Measurements from ENCODE around the gene KLHL29. TPM values are rescaled to one million over a fixed set of nuclear protein-coding genes. Genes with fewer than 3 reads are reported as not detected.

The KLHL29 gene
- total and polyA plus RNA-seq, 2 experiments from 2014 or later: 5.6 to 11.0 TPM

GRCh38 chr2:23589220-23589647 is 204.3 kb downstream of the KLHL29 start:
- Histone ChIP-seq H3K4me3 (no peak overlapping the region), H3K4me1 (ENCODE audit: low read depth) (peaks cover 4% of the 10 kb centered on the region), H3K9me3 (ENCODE audit: low read depth) (no peaks in the 10 kb centered on the region), H3K27ac (no peak overlapping the region), H3K36me3 (no peaks in the 10 kb centered on the region), H3K27me3 (no peaks in the 10 kb centered on the region)
- no peak for TF ChIP-seq CTCF (IDR thresholded peaks at IDR 0.05; ENCODE audit: low read depth, low read length)
- no peak for DNase-seq (ENCODE audit: low read depth in 1 of 2, low spot score in 1 of 2)

GRCh38 chr2:23589739-23590138 is 204.8 kb downstream of the KLHL29 start:
- Histone ChIP-seq H3K27ac (no peak overlapping the region), H3K27me3 (no peaks in the 10 kb centered on the region), H3K36me3 (no peaks in the 10 kb centered on the region), H3K4me3 (no peak overlapping the region), H3K9me3 (ENCODE audit: low read depth) (no peaks in the 10 kb centered on the region), H3K4me1 (ENCODE audit: low read depth) (peaks cover 4% of the 10 kb centered on the region)
- no peak for TF ChIP-seq CTCF (IDR thresholded peaks at IDR 0.05; ENCODE audit: low read depth, low read length)
- DNase-seq (ENCODE audit: low read depth in 1 of 2, low spot score in 1 of 2): peak in 1 of 2 donors; percentile 3

- Histone ChIP-seq H3K36me3 (no peaks in the 10 kb centered on the region), H3K9me3 (ENCODE audit: low read depth) (no peaks in the 10 kb centered on the region), H3K4me3 (no peak overlapping the region), H3K4me1 (ENCODE audit: low read depth) (peaks cover 4% of the 10 kb centered on the region), H3K27ac (no peak overlapping the region), H3K27me3 (no peaks in the 10 kb centered on the region)
- TF ChIP-seq CTCF (IDR thresholded peaks at IDR 0.05; ENCODE audit: low read depth, low read length): no peak
- DNase-seq (ENCODE audit: low read depth in 1 of 2, low spot score in 1 of 2): no peak
These were observed 205.4 kb downstream of the KLHL29 start for GRCh38 chr2:23590241-23590869.

GRCh38 chr2:23591111-23591510 is 206.1 kb downstream of the KLHL29 start:
- no peak overlapping the region for H3K27ac ChIP-seq

GRCh38 chr2:23592061-23592685 is 207.2 kb downstream of the KLHL29 start:
- H3K36me3 ChIP-seq: no peaks in the 10 kb centered on the region
- H3K4me3 ChIP-seq: no peak overlapping the region
- H3K4me1 ChIP-seq (ENCODE audit: low read depth): peaks cover 4% of the 10 kb centered on the region
- H3K27me3 ChIP-seq: no peaks in the 10 kb centered on the region
- DNase-seq (ENCODE audit: low read depth in 1 of 2, low spot score in 1 of 2): no peak
- TF ChIP-seq CTCF (IDR thresholded peaks at IDR 0.05; ENCODE audit: low read depth, low read length): no peak
- no peak overlapping the region for H3K27ac ChIP-seq
- no peaks in the 10 kb centered on the region for H3K9me3 ChIP-seq (ENCODE audit: low read depth)

More at GRCh38 chr2:23591111-23591510, 206.1 kb downstream of the KLHL29 start:
- H3K9me3 ChIP-seq (ENCODE audit: low read depth): no peaks in the 10 kb centered on the region
- no peak for TF ChIP-seq CTCF (IDR thresholded peaks at IDR 0.05; ENCODE audit: low read depth, low read length)
- no peaks in the 10 kb centered on the region for H3K36me3 ChIP-seq
- H3K27me3 ChIP-seq: no peaks in the 10 kb centered on the region
- H3K4me3 ChIP-seq: no peak overlapping the region
- H3K4me1 ChIP-seq (ENCODE audit: low read depth): peaks cover 4% of the 10 kb centered on the region
- DNase-seq (ENCODE audit: low read depth in 1 of 2, low spot score in 1 of 2): no peak
